Mucosa of descending colon (tissue), 3 donors: ENCODE measurements around the gene NPAS2. TPM values are rescaled to one million over a fixed set of nuclear protein-coding genes. Genes with fewer than 3 reads are reported as not detected.

Source experiments
- ATAC-seq: fragments of 200-7000 bp; cut with Tn5 transposase; one replicate; pipeline ENCODE4 v1.9.1; 2020; ENCODE audit warnings: mild to moderate bottlenecking, moderate library complexity
- DNase-seq, 3 donors: peaks; one replicate each; pipeline ENCODE4 v3.0.0-alpha.2; 2020
- H3K36me3 ChIP-seq: fragments of 200-600 bp; one replicate; pipeline ENCODE4 v1.8.0; 2021; ENCODE audit warnings: low read depth, mild to moderate bottlenecking
- H3K4me1 ChIP-seq: fragments of 200-600 bp; one replicate; pipeline ENCODE4 v1.8.0; 2021; ENCODE audit warnings: low read depth, mild to moderate bottlenecking
- H3K4me3 ChIP-seq: fragments of 200-600 bp; one replicate; pipeline ENCODE4 v1.8.0; 2021; ENCODE audit warnings: mild to moderate bottlenecking
- H3K9me3 ChIP-seq: fragments of 200-600 bp; one replicate; pipeline ENCODE4 v1.8.0; 2021; ENCODE audit warnings: mild to moderate bottlenecking
- CTCF ChIP-seq: fragments of 200-600 bp; IDR thresholded peaks from one replicate; pipeline ENCODE4 v1.8.0; 2022; ENCODE audit warnings: antibody characterized with exemption, mild to moderate bottlenecking
- intact Hi-C, 2 donors: fragments of 100-400 bp; cut with DNase I in 1 of 2; cut with micrococcal nuclease in 1 of 2; formaldehyde crosslinking; loops; one replicate each; pipeline versions ENCODE4 v1.11.0 to v1.11.1; 2022; cut with DNase I, micrococcal nuclease
- total RNA-seq, 3 donors: library from RNA; stranded (reverse); fragmentation: NEBNext Ultra II Directional in 2 of 3; extraction: Animal tissue kit (Norgen Biotek cat#: 25700) in 2 of 3; gene quantifications; one replicate each; pipeline versions ENCODE4 v1.2.1 to v1.2.4, GENCODE V29; 2021 to 2023
- donor health status: DM: no; HTN: no; CAD: no; lungs with moderate emphysema.
- donor health status: DM: no; HTN: no; CAD: no.
- donor health status: DM: no; HTN: yes; CAD: no.

NPAS2 gene
- total RNA-seq, 3 donors from 2014 or later, result 42.5 to 53.1 (median 46.5) TPM

GRCh38 chr2:100971221-100971620 is 151.3 kb downstream of the NPAS2 start:
- Histone ChIP-seq H3K4me3 (no peak overlapping the region), H3K36me3 (no peaks in the 10 kb centered on the region), H3K9me3 (no peaks in the 10 kb centered on the region), H3K4me1 (no peaks in the 10 kb centered on the region)
- no peak for TF ChIP-seq CTCF
- intact Hi-C loops, result no loop called here
- ATAC-seq (no peak), DNase-seq (no peak)

GRCh38 chr2:100972452-100972851 is 152.5 kb downstream of the NPAS2 start:
- Histone ChIP-seq H3K36me3 (no peaks in the 10 kb centered on the region), H3K4me1 (no peaks in the 10 kb centered on the region), H3K9me3 (no peaks in the 10 kb centered on the region), H3K4me3 (no peak overlapping the region)
- DNase-seq (no peak), ATAC-seq (no peak)
- intact Hi-C loops, result no loop called here
- TF ChIP-seq CTCF, result no peak

- ATAC-seq, result no peak
- Histone ChIP-seq H3K36me3 (no peaks in the 10 kb centered on the region), H3K4me1 (no peaks in the 10 kb centered on the region), H3K9me3 (no peaks in the 10 kb centered on the region), H3K4me3 (no peak overlapping the region)
- DNase-seq, result no peak
- no peak for TF ChIP-seq CTCF
- intact Hi-C loops, result no loop called here
Measured at GRCh38 chr2:100974712-100975520, 155.0 kb downstream of the NPAS2 start.

GRCh38 chr2:100975521-100975785 is 155.5 kb downstream of the NPAS2 start:
- H3K4me3 ChIP-seq, result no peak overlapping the region

GRCh38 chr2:100976061-100976460 is 156.1 kb downstream of the NPAS2 start:
- Histone ChIP-seq H3K4me3 (no peak overlapping the region), H3K36me3 (no peaks in the 10 kb centered on the region), H3K4me1 (no peaks in the 10 kb centered on the region), H3K9me3 (no peaks in the 10 kb centered on the region)
- TF ChIP-seq CTCF, result no peak
- no peak for ATAC-seq
- intact Hi-C loops, result no loop called here
- no peak for DNase-seq

More at GRCh38 chr2:100975521-100975785, 155.5 kb downstream of the NPAS2 start:
- intact Hi-C loops, result no loop called here
- no peak for ATAC-seq
- no peak for TF ChIP-seq CTCF
- no peak for DNase-seq
- Histone ChIP-seq H3K9me3 (no peaks in the 10 kb centered on the region), H3K4me1 (no peaks in the 10 kb centered on the region), H3K36me3 (no peaks in the 10 kb centered on the region)
